GM19238 (cell line): ENCODE data around the gene CUEDC1.

Source experiments
- DNase-seq: peaks from one replicate; pipeline ENCODE4 v3.0.0; 2011; ENCODE audit warnings: low spot score; ENCODE audit not compliant: insufficient read length

CUEDC1 gene

DNA sequence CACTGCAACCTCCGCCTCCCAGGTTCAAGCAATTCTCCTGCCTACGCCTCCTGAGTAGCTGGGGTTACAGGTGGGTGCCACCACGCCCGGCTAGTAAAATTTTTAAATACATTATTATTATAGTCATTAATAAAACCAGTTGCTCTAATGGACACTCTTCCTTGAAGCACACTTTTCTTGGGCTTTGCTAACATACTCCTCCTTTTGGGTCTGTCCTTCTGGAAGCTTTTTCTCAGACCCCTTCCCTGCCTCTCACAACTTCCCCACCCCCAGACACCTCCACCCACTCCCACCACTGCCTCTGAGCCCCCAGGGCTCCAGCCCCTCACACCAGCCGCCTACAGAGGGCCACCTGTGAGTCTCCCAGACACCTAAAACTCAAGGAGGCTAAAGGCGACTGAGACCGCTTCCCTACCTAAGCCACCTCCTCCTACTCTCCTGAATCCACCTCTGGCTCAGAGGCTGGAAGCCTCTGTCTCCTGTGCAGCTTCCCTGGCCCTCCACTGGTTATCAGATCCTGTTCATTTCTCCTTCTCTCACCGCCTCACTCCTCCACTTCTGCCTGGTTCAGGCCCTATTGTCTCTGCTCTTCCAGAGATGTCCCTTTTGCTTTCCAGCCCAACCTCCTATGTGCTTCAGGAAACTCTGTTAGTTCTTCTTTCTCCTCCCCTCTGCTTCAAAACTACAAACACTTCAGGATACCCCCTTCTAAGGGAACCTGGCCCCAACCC lies 2.1 kb upstream of the CUEDC1 start:
- no peak for DNase-seq

DNA sequence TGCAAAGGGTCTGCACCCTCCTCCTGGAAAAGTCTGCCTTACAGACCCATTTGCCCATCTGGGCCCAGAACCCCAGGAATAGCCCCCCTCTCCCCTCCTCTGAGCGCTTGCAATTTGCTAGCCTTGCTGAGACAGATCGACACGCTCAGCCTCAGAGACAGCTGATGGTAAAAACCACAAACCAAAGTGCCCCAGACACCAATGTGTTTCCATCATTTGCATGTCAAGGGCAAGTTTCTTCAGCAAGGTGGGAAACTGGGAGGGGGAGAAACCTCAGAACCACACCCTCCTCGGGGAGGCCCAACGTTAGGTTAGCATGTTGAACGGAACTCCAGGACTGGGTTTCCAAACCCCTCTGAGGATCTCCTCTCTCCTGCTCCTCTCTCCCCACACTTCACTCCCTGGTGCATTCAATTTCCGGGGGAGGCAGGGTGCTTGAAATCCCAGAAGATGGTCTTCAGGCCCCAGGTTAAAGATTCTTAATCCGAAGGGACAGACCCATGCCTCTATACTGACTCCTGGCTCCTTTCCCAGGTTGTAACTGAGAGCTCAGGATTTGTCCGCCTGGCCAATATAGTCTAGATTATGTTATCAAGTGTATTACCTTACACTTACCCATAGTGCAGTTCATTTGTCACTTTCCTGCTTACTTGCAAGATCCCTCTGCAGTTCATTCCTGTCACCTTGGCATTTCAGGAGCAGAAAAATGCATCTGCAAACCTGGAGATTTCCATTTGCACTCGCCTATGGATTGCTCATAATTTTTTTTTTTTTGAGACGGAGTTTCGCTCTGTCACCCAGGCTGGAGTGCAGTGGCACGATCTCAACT lies 1.3 kb upstream of the CUEDC1 start:
- peak; percentile 71 for DNase-seq

DNA sequence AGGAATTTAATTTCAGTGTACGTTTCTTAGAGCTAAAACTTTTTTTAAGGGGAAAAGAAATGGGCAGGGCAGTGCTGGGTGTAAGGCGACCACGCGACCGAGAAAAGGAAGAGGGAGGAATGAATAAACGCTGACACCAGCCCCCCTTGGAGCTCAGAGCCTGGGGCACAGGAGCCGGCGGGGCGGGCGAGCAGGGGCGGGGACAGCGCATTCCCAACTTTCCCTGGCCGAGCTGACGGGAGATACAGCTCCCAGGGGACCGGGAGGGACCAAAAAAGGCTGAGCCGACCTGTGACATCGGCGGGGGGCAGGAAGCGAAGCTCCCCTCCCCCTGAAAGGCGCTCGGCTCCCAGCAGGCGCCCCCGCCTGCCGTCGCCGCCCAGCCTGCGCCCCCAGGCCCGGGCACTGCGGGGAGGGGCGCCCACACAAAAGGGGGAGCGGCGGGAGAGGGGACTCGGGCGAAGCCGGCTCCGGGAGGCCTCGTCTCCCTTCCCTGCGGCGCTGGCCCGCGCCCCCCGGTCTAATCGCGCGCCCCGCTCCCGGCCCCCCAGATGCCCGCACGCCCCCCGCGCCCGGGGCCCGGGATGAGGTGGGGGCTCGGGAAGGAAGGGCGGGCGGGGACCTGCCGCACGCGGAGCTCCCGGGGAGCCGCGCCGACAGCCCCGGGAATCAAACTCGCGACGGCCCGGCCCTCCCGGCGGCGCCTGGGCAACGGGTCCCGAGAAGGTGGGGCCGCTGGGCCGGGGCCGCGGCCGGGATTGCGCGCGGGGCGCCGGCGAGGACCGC lies 622 bp downstream of the CUEDC1 start:
- DNase-seq, result no peak

DNA sequence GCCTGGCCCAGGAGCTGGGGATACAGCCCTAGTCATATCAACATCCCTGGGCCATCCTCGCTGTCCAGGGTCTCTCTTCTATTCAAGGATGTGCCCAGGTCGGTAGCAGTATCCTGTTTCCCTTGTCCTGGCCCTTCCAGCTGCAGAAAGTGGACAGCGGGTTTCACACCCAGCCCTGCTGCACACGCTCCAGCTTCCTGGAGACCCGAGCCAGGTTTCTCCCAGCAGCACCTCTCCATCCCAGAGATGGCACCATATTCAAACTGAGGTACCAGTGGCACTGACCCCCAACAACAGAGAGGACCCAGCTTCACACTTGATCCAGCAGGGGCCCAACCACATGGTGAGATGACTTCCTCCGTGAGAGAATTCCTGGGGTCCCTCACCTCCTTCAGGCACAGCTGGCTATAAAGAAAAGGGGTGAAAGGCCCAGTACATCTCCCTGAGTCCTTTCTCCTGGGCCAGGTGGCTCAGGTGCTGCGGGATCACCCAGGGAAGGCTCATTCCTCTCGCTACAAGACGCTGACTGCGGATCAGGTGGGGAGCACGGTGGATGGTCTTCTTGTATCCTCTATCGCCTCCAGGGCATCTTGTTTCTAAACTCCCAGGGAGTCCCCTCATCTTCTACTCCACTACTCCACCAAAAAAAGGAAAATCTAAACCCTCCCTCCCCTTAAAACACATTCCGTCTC lies 1.4 kb downstream of the CUEDC1 start:
- DNase-seq, result no peak

DNA sequence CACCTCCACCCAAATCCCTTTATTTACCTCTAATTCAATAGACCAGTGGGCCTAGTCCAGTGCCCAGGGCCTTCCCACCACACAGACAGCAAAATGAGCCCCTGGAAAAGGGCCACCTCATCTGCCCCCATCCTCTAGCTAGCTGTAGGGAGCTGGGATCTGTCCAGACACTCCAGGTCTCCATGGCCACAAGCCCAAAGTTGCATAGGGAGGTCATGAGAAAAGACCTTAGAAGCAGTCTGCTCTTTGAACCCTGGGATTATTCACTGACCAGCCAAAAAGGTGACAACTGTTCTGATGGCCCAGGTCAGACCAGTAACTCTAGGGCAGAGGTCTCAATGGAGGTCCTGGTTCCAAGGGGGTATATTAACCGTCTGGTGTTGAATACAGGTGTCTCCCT lies 2.0 kb downstream of the CUEDC1 start:
- DNase-seq, result no peak

DNA sequence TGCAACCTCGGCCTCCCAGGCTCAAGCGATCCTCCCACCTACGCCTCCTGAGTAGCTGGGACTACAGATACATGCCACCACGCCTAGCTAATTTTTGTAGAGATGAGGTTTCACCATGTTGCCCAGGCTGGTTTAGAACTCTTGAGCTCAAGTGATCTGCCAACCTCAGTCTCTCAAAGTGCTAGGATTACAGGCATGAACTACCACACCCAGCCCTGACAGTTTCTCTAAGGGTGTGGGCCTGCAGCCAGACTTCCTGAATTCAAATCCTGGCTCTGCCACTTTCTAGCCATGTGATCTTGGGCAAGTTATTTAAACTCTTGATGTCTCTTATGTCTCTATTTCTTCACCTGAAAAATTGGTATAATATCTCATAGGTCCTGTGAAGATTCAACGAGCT lies 5.6 kb downstream of the CUEDC1 start:
- no peak for DNase-seq

DNA sequence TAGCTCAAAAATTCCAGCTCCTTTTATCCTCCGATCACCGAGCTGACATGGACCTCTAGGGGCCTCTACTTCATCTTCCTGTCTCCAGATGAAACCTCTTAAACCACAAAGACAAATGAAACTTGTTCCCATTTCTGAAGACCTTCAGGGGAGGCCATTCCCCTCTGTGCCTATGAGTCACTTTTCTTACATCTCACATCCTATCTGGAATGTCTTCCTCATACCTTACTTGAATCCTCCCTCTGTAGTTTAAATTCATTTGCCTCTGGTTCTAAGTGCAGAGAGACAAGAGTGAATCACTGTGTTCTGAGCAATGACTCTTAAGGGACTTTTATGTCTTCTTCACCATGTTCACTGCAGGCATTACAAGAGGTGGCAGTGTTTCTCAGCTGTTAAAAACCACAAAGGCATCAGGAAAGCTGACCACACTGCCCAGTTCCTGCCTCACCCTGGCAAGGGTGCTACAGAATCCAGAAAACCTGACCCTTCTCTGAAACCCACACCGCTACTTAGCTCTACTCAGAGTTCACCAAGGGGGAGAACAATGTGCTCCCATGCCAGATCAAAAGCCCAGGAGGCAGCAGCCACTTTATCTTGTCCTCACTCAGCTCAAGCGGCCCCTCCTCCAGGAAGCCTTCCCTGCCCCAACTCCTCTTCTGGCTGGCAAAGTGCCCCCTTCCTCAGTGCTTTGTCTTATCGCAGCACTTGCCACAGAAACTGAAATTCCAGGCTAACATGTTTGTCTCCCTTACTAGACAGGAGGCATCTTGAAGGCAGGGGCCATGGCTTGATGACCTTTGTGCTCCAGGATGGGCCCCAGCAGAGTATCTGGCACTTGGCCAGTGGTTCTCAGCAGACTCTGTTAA lies 6.4 kb downstream of the CUEDC1 start:
- DNase-seq, result no peak

DNA sequence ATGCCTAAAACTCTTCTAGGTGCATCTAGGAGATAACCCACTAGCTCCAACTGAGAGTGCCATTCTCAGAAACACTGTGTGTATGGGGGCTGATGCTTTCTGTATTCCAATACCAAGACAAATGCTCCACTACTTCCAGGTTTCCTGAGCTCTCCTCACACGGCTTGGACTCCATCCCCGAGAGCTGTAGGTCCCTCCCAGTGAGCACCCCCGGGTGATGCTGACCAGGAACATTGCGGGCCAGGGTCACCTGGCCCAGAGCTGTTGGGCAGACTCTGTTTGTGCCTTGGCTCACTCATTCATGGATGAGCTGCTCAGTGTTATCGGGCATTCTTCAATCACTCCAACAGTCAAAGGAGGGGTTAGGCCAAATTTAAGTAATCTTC lies 7.0 kb downstream of the CUEDC1 start:
- no peak for DNase-seq

DNA sequence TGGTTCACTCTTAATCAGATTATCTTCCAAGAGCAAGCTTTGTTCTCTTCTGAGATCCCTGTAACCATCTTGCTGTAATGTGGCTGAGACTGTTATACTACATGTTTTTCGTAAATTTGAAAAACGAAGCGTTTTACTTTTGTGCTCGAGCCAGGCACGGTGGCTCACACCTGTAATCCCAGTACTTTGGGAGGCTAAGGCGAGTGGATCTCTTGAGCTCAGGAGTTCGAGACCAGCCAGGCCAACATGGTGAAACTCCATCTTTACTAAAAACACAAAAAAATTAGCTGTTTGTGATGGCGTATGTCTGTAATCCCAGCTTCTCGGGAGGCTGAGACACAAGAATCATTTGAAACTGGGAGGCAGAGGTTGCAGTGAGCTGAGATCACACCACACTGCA lies 7.8 kb downstream of the CUEDC1 start:
- no peak for DNase-seq

DNA sequence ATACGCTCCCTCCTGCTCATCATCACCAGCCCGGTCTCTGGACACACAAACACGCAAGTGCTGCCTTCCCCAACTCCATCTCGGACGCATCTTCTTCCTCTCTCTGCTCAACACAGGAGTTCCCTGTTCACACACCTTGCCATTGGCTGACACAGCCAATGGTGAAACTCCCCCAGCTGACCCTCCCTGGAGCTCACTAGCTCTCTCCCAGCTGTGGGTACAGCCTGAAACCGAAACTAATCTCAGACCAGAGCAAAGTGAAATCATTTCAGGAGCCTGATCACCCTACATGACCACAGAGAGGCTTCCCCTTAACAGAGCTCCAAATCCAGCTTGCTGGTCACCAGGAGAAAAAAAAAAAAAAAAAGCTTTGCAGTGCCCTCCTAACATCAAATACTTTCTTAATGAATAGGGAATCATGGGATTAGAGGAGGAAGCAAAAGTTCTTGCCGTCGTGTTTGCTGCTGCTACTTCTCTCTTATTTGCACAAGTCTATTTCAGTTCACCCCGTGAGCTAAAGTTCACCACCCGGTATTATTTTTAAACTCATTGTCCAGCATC lies 8.3 kb downstream of the CUEDC1 start:
- DNase-seq, result peak; percentile 83

DNA sequence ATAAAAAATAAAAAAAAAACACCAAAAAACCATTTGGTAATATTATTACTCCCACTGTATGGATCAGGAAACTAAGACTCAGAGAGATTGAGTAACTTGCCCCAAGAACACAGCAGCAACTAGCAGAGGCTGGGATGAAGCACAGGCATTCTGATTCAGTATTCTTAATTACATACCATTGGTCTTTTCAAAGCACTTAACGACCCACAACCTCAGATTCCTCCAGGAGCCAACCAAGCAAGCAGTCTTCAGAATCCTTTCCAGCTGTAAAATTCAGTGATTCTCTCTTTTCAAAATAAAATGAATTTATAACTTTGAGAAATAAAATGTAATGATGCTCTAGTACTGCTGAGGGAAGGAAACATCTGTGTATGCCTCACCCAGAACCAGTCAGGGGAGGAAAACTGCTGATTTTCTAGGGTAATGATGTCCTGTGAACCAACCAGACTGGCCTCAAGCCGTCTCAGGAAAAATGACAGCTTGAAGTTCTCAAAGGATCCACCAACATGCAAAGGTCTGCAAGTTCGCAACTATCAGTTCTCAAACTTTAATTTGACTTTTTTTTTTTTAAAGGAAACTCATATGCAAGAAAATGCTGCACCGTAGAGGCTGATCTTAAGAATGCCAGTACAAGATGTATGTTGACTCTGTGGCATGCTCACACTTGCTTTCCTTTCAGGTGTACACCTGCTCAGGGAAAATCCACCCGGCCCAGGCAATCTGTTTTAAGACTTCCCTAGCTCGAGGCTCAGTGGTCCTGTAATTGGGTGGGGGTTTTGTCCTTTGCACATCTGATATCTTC lies 9.0 kb downstream of the CUEDC1 start:
- no peak for DNase-seq

DNA sequence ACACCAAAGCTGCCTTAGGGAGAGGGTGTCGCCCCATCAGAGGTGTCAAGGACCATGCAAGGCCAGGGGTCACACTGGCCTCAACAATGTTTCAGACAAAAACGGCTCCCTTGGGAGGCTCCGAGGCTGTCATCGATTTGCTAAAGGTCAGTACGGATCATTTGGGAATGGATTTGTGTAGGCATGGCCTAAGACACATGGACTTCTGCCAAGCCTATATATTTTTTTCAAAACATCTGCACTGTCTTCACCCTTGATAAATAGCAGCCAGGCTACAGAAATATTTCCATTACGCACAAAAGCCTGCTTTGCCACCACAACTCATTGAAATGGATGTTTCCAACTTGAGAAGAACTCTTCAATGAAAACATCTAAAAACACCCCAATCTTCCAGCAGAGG lies 10.3 kb downstream of the CUEDC1 start:
- DNase-seq, result no peak

DNA sequence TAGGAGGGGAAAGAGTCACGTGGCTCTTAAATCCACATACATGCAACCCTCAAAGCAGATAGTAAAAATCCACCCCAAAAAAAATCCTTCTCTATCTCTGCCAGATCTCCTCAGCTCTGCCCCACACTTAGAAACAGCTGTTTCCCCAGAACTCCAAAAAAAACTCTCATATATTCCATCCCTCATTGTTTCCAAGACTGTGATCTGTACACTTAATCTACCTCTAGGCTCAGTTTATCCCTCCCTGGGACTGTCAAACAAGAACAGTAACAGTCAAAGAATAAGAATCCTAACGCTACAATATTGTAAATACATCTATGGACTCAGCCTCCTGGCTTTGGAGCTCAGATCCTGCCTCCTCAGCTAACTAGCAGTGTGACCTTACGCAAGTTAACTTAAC lies 11.6 kb downstream of the CUEDC1 start:
- no peak for DNase-seq

DNA sequence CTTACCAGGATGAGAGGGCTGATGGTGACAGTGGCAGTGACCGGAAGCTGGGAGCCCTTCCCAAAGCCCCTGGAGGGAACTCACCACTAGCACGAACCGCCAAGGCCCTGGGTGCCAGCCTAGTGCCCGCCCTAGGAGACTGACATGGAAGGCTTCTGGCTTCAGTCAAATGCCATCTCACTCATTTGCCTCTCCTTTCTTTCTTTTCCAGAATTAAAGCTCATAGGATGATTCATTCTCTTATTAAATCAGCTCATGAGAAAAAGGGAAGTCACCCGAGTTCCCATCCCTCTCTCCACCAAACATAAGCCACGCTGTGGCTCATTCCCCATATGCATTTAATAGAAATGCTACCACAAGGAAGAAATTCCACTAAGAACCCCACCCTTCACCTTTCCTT lies 12.1 kb downstream of the CUEDC1 start:
- no peak for DNase-seq

DNA sequence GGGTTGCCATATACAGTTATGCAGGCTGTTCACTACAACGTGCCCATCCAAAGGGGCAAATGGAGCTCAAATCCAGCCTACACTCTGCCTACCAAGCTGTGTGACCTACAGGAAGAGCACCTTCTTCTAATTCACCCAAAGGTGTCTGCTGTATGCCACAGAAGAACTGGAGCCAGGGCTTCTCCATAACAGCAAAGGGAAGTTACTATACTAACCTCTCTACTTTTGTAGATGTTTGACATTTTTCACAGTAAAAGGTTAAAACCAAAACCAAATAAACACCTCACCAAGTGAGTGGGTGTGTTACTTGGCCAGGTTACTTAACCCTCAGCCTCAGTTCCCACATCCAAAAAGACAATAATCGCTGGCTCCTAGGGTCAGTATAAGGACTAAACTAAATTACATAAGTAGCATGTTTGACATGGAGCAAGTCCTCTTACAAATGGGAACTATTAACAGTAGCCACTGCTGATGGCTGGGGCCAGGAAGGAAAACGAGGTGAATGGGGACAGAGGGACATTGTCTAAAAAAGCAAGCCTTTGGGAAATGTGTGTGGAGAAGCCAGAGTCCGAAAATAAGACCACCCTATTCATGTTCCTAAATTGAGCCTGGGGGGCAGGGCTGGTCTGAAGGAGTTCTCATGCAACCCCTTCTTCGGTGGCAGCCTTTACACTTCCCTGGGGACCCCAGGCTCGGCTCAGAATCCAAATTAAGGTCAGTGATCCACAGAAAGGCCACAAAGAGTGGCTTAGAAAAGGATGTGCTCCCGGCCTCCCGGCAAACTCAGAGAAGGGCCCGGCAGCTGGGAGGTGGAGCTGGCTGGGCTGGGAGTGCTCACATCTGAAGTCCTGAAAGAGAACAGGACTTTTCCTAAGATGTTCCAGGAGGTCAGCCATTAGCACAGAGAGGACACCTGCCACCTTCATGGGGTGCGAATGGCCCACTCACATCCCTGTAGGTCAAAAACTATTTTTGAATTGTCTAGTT lies 13.5 kb downstream of the CUEDC1 start:
- no peak for DNase-seq

DNA sequence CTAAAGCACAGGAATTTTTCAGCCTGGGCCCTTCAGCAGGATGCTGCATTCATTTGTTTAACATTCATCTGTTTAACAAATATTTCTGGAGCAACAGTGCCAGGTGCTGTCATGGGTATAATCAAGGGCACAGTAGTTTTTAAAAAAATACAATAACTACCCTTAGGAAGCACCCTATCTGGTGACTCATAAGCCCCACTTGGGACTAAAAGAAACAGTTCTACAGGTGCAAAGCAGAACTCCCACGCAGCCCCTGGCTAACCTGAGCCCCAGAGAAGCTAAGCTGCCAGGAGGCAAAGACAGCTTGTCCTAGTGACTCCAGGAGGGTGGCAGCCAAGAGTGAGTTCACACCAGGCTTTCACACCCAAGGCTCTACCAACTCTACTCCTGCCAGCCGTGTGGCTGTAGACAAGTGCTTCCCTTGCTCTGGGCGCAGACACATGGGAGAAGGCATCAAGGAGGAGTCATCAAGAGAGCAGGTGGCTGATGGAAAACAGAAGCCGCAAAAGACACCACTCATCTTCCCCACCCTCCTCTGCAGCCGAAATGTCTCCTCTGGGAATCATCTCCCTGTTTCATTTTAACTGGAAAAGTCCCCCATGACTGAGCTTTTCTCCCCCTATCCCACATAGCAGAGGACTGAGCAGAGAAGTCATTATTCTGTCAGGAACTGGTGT lies 14.4 kb downstream of the CUEDC1 start:
- DNase-seq, result no peak

DNA sequence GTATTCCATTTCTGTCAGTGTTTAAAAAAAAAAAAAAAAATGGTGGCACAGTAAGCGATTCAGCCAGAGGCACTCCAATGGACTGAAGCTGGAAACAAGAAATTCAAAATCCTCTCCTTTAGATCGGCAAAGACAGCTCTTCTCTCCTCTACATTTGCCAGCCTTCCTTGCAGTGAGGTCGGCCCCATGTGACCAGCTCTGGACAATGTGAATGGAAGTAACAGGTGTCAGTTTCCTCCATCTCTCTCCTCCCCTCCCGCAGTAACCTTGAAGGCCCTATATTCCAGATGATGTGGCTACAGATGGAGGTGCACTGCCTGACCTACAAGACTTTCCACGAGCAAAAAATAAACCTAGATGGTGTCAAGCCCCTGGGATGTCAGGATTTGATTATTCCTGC lies 15.0 kb downstream of the CUEDC1 start:
- DNase-seq, result no peak

DNA sequence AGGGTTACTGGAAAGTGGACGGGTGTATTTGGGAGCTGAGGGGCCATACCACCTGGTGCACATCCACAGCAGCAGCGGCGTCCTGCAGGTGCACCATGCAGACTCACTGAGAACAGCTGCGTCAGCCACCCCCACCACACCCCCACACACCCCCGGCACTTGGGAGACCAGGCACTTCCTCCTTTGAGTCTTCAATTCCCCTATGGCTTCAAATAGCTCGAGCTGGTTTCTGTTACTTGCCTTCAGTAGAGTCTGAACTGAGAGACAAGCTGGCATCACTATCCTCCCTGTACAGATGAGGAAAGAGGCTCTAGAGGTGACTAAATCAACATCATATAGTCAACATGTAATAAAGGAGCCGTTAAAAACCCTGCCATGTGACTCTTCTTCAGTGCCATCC lies 15.4 kb downstream of the CUEDC1 start:
- peak; percentile 80 for DNase-seq
